IMR-90 (cell line): ENCODE measurements around the gene DDX59.

Source experiments
- FOS ChIP-seq: fragments of 150-350 bp; IDR thresholded peaks from 2 replicates; pipeline ENCODE4 v1.6.1; 2016; ENCODE audit warnings: low read depth, low read length
- MAFK ChIP-seq: IDR thresholded peaks from 2 replicates; pipeline ENCODE4 v1.6.1; 2012; ENCODE audit warnings: low read depth, low read length, improper control_type of control experiment
- MXI1 ChIP-seq: IDR thresholded peaks from 2 replicates; pipeline ENCODE4 v1.6.1; 2012; ENCODE audit warnings: low read depth, mild to moderate bottlenecking, low read length, moderate library complexity, borderline replicate concordance
- POLR2A ChIP-seq: IDR thresholded peaks from 2 replicates; pipeline ENCODE4 v1.6.1; 2012; ENCODE audit warnings: mild to moderate bottlenecking, low read depth, low read length
- RAD21 ChIP-seq: IDR thresholded peaks from 2 replicates; pipeline ENCODE4 v1.6.1; 2012; ENCODE audit warnings: low read length, improper control_type of control experiment
- TF ChIP-seq, protein P1 (sequence below): conservative IDR thresholded peaks from 2 replicates; pipeline ENCODE4 v1.5.1; 2012; ENCODE audit warnings: mild to moderate bottlenecking, low read depth, low read length, improper control_type of control experiment
- TF ChIP-seq, protein P2 (sequence below): fragments of 150-350 bp; IDR thresholded peaks from 2 replicates; pipeline ENCODE4 v1.6.1; 2016; ENCODE audit warnings: low read depth, mild to moderate bottlenecking, low read length, moderate library complexity, borderline replicate concordance

GRCh38 chr1:200681231-200681630 lies 11.5 kb upstream of the DDX59 start:
- TF ChIP-seq FOS (no peak), POLR2A (no peak), MAFK (no peak), RAD21 (no peak), MXI1 (no peak)
- TF ChIP-seq, protein P1, sequence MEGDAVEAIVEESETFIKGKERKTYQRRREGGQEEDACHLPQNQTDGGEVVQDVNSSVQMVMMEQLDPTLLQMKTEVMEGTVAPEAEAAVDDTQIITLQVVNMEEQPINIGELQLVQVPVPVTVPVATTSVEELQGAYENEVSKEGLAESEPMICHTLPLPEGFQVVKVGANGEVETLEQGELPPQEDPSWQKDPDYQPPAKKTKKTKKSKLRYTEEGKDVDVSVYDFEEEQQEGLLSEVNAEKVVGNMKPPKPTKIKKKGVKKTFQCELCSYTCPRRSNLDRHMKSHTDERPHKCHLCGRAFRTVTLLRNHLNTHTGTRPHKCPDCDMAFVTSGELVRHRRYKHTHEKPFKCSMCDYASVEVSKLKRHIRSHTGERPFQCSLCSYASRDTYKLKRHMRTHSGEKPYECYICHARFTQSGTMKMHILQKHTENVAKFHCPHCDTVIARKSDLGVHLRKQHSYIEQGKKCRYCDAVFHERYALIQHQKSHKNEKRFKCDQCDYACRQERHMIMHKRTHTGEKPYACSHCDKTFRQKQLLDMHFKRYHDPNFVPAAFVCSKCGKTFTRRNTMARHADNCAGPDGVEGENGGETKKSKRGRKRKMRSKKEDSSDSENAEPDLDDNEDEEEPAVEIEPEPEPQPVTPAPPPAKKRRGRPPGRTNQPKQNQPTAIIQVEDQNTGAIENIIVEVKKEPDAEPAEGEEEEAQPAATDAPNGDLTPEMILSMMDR = no peak
- TF ChIP-seq, protein P2, sequence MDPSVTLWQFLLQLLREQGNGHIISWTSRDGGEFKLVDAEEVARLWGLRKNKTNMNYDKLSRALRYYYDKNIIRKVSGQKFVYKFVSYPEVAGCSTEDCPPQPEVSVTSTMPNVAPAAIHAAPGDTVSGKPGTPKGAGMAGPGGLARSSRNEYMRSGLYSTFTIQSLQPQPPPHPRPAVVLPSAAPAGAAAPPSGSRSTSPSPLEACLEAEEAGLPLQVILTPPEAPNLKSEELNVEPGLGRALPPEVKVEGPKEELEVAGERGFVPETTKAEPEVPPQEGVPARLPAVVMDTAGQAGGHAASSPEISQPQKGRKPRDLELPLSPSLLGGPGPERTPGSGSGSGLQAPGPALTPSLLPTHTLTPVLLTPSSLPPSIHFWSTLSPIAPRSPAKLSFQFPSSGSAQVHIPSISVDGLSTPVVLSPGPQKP = no peak
